ENCODE data around the gene UNK.
"Not testable (repeated sequence)": the region's sequence is repeated elsewhere in the genome, so short reads cannot be mapped to it uniquely, and the experiment has no call there.

UNK gene

DNA sequence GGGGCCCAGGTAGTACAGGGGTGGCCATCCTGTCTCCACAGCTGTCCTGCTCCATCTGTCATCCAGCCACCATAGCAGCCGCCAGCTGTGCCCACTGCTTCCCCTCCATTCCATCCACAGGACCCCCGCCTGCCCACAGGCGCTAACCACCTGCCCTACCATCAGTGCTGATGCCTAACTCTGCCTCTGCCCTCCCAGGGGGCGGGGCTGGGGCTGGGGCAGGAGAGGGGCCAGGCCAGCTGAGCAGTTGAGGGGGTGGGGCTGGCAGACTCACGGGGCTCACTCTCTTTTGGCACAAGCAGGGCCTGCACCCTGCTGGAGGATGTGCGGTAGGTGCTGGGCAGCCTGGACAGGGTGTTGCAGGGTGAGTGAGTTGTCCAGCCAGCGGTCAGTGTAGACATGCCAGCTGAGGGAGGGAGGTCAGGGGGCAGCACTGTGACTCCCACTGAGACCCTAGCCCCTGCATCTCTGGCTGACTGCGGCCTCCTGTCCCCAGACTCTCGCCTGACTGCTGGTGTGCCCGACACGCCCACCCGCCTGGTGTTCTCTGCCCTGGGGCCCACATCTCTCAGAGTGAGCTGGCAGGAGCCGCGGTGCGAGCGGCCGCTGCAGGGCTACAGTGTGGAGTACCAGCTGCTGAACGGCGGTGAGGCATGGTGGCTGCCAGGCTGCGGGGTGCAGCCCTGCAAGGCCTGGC is 29.3 kb upstream of the UNK start:
- no peak for DNase-seq

DNA sequence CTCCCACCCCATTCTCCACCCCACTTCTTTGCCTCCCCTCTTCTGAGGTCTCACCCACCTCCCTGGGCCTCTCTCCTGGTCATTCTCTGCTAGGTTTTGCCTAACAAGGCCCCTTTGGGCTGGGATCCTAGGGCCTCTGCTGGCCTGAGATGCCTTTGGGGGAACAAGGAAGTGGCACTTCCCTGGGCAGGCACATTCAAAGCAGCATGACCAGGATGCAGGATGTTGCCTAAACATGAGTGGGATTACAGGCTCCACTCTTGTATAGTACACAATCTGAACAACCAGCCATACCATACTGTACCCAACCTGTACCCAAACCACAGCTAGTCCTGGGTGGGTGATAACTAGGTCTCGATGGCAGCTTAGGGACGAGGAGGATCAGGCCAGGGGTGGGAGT is 28.6 kb upstream of the UNK start:
- DNase-seq = no peak

DNA sequence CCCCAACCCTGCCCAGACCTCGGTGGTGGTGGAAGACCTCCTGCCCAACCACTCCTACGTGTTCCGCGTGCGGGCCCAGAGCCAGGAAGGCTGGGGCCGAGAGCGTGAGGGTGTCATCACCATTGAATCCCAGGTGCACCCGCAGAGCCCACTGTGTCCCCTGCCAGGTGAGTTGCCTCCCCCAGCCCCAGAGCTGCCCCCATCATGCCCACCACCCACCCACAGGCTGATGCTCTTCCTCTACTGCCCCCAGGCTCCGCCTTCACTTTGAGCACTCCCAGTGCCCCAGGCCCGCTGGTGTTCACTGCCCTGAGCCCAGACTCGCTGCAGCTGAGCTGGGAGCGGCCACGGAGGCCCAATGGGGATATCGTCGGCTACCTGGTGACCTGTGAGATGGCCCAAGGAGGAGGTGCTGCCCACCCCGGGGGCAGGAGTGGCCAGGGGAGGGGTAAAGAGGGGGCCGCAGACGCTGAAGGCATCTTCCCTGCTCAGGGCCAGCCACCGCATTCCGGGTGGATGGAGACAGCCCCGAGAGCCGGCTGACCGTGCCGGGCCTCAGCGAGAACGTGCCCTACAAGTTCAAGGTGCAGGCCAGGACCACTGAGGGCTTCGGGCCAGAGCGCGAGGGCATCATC is 28.0 kb upstream of the UNK start:
- DNase-seq = no peak

DNA sequence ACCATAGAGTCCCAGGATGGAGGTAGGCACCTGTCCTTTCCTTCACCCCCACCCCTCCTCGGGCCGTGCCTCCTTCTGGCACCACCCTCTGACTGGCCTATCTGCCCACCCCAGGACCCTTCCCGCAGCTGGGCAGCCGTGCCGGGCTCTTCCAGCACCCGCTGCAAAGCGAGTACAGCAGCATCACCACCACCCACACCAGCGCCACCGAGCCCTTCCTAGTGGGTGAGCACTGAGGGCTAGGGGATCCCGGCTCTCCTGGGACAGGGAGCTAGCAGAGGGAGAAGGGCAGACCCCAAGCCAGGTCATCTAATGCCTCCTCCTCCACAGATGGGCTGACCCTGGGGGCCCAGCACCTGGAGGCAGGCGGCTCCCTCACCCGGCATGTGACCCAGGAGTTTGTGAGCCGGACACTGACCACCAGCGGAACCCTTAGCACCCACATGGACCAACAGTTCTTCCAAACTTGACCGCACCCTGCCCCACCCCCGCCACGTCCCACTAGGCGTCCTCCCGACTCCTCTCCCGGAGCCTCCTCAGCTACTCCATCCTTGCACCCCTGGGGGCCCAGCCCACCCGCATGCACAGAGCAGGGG is 27.4 kb upstream of the UNK start:
- no peak for DNase-seq

DNA sequence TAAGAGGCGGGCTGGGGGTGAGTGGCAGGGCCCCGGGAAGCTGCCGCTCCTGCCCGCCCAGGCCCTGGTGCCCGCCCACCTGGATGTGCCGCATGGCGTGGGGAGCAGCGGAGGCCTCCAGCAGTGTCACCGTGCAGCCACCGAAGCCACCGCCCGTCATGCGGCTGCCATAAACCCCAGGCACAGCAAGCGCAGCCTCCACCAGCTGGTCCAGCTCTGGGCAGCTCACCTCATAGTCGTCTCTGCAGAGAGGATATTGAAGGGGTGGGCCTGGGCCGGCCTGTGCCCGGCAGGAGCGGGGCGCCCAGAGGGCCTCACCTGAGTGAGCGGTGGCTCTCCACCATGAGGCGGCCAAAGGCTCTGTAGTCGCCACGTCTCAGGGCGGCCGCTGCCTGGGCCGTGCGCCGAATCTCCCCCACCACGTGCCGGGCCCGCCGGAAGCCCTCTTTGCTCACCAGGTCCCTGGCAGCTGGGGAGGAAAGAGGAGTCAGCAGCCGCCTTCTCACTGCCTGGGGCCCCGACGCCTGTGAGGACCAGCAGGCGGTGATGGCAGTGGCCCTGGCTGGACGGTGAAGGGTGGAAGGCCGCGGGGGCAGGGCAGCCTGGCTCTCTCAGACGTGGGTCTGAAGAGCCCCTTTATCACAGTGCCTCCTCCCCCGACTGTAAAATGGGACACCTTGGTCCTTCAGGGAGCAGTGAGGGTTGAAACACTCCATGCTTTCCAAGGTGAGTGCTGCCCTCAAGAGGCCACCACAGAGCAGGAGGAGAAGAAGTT is 26.3 kb upstream of the UNK start:
- no peak for DNase-seq

DNA sequence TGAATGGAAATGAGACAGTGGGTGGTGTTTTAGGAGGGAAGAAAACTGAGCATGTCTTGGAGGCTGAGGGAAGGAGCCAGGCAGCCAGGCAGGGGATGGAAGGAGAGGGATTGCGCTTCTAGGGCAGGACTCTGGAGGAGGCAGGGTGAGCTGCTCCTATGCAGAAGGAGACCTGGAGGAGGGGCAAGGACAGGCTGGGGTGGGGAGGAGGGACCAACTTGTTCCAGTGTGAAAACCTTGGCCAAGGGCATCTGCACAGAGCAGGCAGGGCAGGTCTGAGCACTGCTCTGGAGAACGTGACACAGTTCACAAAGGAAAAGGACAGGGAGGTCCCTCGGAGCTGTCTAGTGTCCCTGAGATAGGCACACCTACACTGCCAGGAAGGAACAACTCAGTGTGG is 25.1 kb upstream of the UNK start:
- DNase-seq = no peak

DNA sequence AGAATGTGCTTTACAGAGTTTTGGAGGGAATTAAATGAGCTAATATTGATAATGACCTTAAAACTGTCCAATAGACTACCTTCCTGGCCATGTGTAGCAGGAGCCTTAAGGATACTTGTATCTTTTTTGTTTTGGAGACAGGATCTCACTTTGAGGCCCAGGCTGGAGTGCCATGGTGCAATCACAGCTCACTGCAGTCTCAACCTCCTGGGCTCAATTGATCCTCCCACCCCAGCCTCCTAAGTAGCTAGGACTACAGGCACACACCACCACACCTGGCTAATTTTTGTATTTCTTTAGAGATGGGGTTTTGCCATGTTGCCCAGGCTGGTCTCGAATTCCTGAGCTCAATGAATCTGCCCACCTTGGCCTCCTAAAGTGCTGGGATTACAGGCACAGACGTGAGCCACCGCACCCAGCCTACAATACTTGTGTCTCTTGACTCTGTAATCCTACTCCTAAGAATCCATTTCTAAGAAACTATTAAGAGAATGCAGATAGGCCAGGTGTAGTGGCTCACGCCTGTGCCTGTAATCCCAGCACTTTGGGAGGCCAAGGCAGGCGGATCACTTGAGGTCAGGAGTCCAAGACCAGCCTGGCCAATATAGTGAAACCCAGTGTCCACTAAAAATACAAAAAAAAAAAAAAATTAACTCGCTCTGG is 24.5 kb upstream of the UNK start:
- DNase-seq = not testable (repeated sequence)

DNA sequence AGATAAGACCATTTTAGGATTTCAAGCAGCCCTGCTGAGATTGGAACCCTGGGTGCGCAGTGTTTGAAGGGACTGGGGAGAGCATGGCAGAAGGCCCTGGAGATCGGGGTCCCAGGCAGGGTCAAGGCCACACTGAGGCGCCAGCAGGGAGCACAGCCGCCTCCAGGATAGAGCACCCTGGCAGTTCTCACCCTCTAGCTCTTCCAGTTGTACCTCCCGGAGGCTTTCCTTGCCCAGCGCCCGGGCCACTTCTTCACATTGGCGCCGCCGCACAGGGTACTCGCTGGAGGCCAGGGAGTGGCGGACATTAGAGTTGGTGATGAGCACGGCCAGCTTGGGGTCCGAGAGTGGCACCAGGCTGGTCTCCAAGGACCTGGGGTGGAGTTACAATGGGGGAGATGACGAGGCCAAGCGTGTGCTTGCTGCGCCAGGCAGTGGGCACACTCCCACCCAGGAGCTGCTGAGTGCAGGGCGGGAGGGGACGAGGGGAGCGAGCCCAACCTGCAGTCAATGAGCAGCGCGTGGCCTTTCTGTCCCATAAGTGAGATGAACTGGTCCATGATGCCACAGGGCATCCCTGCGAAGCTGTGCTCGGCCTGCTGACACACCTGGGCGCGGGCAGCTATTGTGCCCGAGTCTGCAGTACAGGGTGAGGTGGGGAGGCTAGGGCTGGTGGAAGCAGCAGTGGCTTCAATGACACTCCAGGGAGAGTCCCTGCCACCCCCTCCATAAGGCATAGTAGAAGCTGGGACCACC is 21.9 kb upstream of the UNK start:
- DNase-seq = no peak

DNA sequence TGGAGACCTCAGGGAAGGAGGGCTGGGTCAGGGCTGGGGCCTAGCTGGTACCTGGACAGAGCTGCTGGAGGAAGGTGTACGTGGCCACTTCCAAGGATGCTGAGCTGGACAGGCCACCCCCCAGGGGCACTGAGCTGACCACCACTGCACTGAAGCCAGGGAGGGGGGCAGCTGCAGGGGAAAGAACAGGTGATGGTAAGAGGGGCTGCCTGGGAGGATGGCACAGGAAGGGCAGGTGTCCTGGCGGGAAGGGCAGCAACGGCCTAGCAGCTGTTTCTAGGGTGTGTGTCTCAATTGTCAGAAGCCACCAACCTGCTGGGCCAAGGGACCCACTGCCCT is 21.4 kb upstream of the UNK start:
- DNase-seq = no peak

DNA sequence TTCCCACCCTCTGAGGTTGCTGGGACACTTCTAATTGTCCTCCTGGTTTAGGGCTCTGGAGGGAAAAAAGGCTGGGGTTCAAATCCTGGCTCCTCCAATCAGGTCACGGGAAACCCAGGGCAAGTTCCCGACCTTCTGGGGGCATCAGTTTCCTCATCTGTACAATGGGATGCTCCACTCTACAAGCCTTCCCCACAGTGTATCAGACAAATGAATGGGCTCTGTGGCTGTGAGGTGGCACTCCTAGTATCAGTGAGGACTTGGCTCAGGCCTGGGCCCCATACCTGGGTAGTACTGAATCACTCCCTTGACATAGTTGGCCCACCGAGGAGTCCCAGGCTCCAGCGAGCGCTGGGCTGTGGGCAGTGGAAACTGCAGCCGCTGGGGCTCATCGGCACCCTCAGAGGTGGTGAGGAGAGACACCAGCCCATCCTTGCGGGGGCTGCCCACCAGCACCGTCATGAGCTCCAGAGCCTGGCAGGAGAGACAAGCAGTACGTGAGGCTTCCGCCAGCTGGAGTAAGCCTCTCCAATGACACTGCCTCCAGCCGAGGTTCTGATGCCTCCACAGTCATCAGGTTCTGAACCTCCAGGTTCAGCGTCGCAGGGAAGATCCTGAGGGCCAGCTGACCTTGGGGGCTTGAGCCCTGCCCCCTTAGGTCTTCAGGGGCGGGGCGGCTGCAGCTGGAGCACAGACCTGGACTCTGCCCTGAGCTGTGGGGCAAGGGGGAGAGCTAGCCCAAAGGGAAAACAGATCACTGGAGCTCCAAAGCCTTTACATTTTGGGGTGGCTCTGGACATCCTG is 20.8 kb upstream of the UNK start:
- DNase-seq = no peak

DNA sequence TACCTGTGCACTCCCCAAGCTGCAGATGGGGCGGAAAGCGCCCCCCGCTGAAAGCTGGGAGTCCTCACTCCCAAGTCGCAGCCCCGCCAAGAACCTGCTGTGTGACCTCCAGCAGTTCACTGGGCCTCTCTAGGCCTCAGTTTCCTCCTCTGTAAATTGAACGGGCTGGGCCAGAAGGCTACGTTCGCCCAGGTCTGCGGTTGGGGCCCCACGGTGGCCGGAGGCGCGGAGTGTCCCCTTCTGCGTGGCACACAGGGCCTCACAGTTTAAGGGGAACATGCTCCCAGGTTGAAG is 20.2 kb upstream of the UNK start:
- no peak for DNase-seq

DNA sequence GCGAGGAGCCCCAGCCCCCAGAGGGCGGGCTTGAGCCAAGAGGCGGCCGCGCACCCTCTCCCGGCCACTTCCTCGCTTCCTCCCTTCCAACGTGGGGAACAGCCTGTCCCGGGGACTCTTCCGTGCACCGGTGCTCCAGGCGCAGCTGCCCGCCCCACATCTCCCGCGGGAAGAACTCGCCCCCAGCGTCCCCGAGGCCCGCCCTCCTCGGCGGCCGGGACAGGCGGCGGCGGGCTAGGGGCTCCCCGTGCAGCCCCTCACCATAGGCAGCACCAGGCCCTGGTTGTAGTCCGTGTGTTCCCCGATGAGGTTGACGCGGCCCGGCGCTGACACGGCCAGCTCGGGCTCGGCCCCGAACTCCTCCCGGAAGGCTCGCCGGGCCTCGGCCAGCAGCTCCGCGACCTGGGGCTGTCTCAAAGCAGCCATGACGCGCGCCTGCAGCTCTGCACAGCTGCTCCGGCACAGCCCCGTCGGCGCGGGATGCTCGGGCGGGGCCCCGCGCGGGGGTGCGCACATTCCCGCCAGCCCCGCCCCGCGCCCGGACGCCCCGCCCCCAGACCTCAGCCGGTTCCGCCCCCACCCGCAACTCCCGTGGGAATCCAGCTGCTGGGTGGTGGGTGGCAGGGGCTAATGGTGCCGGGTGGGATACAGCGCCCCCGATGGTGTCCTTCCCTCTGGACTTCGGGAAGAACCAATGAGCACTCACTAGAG is 19.7 kb upstream of the UNK start, which contains the start of gene GALK1:
Gene GALK1, minus strand, starts transcription at position 482 of the 711 bp plus-strand sequence. Its CDS starts 56 bp downstream, at position 426.
- no peak for DNase-seq

DNA sequence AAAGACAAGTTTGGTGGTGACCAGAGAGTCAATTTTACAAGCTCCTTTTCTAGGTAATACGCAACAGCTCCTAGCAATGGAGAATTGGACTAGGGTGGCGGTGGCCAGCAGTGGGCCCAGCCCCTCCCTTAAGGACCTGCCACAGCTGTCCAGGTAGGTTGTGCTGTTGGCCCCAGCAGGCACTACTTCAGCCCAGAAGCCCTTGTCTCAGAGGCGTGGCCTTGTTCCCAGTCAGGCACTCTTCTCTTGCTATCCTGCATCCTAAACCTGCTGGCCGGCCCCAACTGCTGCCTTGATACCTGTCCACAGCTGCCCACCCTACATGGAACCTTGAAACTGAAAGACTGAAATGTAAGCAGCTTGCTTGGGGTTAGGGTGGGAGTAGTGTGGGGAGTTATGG is 18.6 kb upstream of the UNK start:
- no peak for DNase-seq

DNA sequence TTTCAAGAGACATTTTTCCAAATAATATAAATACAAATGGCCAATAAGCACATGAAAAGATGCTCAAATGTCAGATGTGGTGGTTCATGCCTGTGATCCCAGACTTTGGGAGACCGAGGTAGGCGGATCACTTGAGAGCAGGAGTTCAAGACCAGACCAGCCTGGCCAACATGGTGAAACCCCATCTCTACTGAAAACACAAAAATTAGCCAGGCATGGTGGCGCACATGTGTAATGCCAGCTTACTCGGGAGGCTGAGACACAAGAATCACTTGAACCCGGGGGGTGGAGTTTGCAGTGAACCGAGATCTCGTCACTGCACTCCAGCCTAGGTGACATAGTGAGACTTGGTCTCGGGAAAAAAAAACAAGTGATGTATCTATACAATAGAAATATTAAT is 16.7 kb upstream of the UNK start:
- DNase-seq = no peak

DNA sequence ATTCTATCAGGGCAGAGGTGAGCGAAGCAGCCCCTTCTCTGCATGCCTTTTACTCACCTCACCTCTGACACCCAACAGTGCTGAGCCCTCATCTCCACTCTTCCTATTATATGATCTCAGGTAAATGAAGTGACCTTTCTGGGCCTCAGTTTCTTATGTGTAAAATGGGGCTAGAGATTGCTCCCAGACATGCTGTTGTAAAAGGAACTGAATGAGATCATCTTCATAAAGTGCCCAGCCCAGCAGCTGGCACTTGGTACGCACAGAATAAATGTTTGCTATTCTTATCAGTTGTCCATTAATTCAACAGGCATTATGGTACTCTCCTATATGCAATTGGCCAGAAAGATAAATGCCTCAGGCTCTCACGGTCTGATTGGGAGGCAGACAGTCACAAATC is 15.1 kb upstream of the UNK start:
- no peak for DNase-seq

DNA sequence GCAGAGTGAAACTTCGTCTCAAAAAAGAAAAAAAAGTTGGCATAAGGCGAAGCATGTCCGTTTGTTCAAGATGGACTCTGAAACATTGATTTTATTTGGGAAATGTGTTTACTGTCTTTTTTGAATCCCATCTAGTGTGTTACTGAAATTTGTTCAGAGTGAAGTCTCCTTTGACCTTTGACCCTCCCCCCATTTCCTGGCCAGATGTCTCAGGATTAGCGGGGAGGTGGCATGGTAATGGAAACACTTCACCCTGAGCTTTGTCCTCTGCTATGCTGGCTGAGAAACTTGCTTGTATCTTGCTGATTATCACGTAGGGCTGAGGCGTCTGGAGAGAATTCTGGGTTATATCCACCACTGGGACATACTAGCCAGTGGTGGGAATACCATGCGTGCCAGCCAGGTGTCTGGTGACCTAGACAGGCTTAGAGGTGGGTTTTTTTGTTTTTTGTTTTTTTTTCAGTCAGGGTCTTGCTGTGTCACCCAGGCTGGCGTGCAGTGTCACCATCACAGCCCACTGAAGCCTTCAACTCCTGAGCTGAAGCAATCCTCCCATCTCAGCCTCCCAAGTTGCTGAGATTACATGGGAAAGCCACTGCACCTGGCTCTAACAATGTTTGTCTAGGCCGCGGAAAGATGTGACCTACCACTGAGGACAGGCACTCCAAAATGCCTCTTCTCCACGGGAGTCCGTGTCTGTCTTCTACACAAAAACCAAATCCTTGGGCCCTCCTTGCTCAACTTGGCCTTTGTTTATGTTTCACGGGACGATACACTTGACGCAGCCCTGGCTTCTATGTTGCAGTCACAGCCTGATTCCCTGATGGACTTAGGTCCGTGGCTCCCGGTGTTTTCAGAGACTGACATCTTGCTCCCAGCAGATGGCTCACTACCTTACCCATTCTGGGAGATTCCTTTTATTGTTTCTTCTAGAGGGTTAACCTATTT is 13.0 kb upstream of the UNK start:
- no peak for DNase-seq

DNA sequence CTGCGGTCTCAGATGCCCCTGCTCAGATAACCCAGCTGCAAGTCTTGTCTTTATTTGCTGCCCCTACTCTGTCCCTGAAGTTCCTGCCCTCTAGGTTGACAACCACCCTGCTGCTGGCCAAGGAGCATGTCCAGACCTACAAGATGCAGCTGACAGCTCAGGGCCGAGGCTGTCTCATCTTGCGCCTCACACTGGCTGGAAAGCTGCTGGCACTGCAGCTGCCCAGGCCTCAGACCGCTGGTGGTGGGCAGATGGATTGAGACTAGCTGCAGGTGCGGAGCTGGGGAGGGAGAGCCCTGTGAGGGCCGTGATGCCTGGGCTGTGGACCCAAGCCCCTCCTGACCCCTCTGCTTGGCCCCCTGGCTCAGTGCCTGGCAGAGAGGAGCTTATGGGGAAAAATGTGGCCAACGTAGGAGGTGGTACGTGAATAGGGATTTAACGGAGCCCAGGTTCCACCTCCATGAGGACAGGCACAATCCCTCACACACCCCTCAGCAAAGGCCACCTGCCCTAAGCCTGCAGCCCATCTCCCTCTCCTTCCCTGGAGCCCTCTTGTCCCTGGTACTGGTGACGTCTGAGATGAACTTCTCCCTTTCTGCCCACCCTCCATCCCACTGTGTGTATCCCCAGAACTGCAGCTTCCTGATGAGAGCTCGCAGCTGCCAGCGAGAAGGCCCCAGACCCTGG is 11.3 kb upstream of the UNK start:
- DNase-seq = no peak

DNA sequence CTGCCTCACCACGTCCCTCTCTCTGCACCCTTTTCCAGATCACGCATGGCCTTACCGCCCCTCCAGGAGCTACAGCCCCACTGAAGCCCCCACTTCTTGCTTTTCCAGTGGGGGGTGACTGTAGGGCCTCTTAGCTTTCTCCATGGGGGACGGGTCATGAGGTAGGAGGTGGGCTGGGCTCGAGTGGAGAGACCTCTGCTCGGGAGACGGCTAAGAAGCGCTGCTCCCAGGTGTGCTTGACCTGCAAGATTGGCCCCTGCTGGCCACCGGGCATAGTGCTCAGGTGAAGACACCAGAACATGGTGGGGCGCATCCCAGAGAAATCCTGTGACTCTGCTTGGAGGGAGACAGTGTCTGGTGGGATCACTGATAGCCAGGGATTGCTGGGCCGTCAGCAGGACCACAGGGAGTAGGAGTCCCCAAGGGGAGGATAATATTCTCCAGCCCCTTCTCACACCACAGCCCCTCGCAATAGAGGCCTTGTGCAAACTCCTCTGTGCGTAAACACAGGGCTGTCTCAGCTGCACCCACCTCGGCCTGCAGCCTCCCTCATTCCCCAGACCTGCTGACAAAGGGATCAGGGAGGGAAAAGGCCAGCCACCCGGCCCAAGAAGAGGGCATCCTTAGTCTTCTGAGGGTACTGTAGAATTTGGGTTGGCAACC is 10.7 kb upstream of the UNK start:
- DNase-seq = no peak

DNA sequence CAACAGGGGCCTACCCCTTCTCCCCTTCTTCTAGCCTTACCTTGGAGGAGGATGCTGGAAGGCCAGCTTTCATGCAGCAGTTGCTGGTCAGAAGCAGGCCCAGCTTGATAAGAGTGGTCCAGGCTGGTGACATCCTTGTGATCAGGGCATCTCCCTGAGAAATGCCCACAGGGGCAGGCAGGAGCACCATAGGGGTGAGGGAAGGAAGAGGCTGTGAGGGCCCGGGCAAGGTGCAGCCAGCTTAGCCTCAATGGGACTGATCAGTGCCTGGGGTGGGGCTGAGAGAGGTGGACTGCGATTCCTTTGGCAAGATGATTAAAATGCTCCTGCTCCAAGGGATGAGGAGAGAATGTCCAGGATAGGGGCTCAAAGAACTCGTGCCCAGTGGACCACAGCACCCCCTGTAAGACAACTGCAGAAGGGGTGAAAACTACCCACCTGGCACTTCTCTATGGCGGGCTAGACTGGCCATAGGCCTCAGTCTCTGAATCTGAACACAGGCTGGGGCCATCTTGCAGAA is 10.1 kb upstream of the UNK start:
- DNase-seq = no peak
